ENCODE results near the gene OSBPL10. TPM values are rescaled to one million over a fixed set of nuclear protein-coding genes. Genes with fewer than 3 reads are reported as not detected.

Gene OSBPL10
- total and polyA plus RNA-seq, 2 of the 4 experiments (the other 2 are of a cell fraction): 9.5 to 10.1 TPM

- H4K91ac ChIP-seq (ENCODE audit: insufficient read depth, low read depth, low read length): no peak overlapping the region
- intact Hi-C loops (cut with micrococcal nuclease) (no loop called here), in situ Hi-C loops (cut with MboI; ENCODE audit: low sequenced_read_pairs) (no loop called here), dilution Hi-C loops (cut with HindIII; ENCODE audit: low sequenced_read_pairs, unreplicated experiment) (no loop called here)
- WGBS, 2 experiments (ENCODE audit: extremely low coverage in 2 of 2, insufficient read length in 1 of 2): no CpG with 5 or more reads among the region's 5 CpGs
- H2AK9ac ChIP-seq (replicated peaks; ENCODE audit: low read depth, low read length, poor library complexity): no peak overlapping the region
- no peaks in the 10 kb centered on the region for H3K9me3 ChIP-seq (ENCODE audit: control insufficient read depth, insufficient read depth, low read length)
- CTCF ChIA-PET: no interaction called here
- H3K9me1 ChIP-seq (ENCODE audit: insufficient read depth, low read length): no peaks in the 10 kb centered on the region
- H4K8ac ChIP-seq (ENCODE audit: low read depth in 2 of 2, low read length in 2 of 2): no peak overlapping the region
- no peak overlapping the region for H3K56ac ChIP-seq (ENCODE audit: extremely low read depth, insufficient read depth, low read length)
- POLR2A ChIA-PET (ENCODE audit: unreplicated experiment): no interaction called here
- H2BK20ac ChIP-seq (ENCODE audit: low read depth, low read length): no peak overlapping the region
- no TSS peak for BruUV-seq (replicated peaks)
- no peak overlapping the region for H2AFZ ChIP-seq (replicated peaks; ENCODE audit: low read length, poor library complexity)
- H3K4ac ChIP-seq (ENCODE audit: low read depth, low read length): no peak overlapping the region
- no peak overlapping the region for H3K18ac ChIP-seq (ENCODE audit: low read depth, low read length)
- no peak overlapping the region for H2BK120ac ChIP-seq (ENCODE audit: low read depth, low read length)
- H4K20me1 ChIP-seq (ENCODE audit: insufficient read depth, low read length): no peaks in the 10 kb centered on the region
- no peak overlapping the region for H2AK5ac ChIP-seq (ENCODE audit: low read depth, low read length)
- no peak overlapping the region for H3K27ac ChIP-seq (ENCODE audit: insufficient read depth, low read length)
- H4K5ac ChIP-seq (ENCODE audit: low read depth, low read length): no peak overlapping the region
- no peaks in the 10 kb centered on the region for H3K4me1 ChIP-seq (ENCODE audit: control insufficient read depth, insufficient read depth, low read length)
- no peak for TF ChIP-seq CTCF (conservative IDR thresholded peaks at IDR 0.05; ENCODE audit: low read depth, low read length)
- no peak for TF ChIP-seq NFE2L2 (IDR thresholded peaks at IDR 0.05; ENCODE audit: low read depth, low read length)
- TF ChIP-seq CHD1 (IDR thresholded peaks at IDR 0.05; ENCODE audit: low read depth, low read length): no peak
- no peak for ATAC-seq (ENCODE audit: low read depth)
- no peaks in the 10 kb centered on the region for H3K79me1 ChIP-seq (ENCODE audit: low read depth in 1 of 2, low read length in 2 of 2)
- H3K27me3 ChIP-seq (ENCODE audit: control insufficient read depth, insufficient read depth, low read length): no peaks in the 10 kb centered on the region
- H3K36me3 ChIP-seq (ENCODE audit: control insufficient read depth, insufficient read depth, low read length): no peaks in the 10 kb centered on the region
- H2BK15ac ChIP-seq (ENCODE audit: low read depth, low read length): no peak overlapping the region
- H2BK5ac ChIP-seq (ENCODE audit: low read depth, low read length, poor library complexity, severe bottlenecking): no peak overlapping the region
- no peak for DNase-seq
- H3K4me3 ChIP-seq (ENCODE audit: insufficient read depth, low read depth, low read length): no peak overlapping the region
- H3K4me2 ChIP-seq (ENCODE audit: low read depth, low read length): no peak overlapping the region
- no peak overlapping the region for H3K9ac ChIP-seq (ENCODE audit: low read depth, low read length)
- H3K14ac ChIP-seq (replicated peaks; ENCODE audit: low read depth, low read length): no peak overlapping the region
- no peak overlapping the region for H3K23ac ChIP-seq (ENCODE audit: low read depth, low read length)
These were observed 232.7 kb downstream of the OSBPL10 start for GRCh38 chr3:31748281-31748932.
